ENCODE results near the gene RAP1A.
"Not testable (repeated sequence)": the region's sequence is repeated elsewhere in the genome, so short reads cannot be mapped to it uniquely, and the experiment has no call there.

Gene RAP1A

DNA sequence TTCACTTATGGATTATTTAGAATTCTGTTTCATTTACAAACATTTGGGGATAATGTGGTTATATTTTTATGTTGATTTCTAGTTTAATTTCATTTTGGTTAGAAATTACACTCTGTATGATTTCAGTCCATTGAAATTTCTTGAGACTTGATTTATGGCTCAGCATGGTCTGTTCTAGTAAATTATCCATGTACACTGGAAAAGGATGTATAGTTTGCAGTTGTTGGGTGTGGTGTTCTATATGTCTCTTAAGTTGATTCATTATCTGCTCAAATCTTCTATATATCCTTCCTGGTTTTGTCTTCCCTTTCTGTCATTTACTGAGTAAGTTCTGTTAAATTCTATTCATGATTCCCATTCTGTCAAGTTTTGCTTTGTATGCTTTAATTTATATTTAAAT is 52.3 kb downstream of the RAP1A start:
- DNase-seq: no peak

DNA sequence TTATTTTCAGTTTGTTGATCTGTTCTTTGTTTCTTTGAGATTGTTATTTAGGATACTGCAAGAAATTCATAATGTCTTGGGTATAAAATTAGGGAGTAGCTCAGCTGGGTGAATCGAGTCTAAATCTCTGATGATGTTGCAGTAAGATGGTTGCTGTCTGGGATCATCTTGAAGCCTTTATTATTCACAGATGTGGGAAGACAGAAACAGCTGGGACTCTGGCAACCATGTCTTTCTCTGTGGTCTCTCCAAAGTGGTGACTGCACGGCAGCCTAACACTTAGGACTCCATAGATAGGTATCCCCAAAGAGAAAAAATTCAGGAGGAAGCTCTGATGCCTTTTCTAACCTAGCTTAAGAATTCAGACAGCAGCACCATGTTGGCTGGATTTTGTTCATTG is 52.7 kb downstream of the RAP1A start:
- no peak for DNase-seq

DNA sequence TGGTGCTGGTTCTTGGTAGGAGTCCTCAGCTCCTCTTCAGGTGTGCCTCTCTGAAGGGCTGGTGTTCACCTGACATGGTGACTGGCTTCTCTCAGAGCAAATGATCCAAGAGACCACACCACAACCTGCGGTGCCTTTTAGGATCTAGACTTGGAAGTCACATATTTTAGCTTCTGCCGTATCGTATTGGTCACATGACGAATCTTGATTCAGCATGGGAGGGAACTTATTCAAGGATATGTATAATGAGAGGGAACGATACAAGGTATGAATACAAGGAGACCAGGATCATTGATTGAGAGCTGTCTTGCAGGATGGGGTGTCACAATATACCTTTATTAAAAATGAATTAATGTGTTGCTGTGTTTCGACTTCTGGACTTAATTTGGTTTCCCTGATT is 58.0 kb downstream of the RAP1A start:
- DNase-seq: no peak

DNA sequence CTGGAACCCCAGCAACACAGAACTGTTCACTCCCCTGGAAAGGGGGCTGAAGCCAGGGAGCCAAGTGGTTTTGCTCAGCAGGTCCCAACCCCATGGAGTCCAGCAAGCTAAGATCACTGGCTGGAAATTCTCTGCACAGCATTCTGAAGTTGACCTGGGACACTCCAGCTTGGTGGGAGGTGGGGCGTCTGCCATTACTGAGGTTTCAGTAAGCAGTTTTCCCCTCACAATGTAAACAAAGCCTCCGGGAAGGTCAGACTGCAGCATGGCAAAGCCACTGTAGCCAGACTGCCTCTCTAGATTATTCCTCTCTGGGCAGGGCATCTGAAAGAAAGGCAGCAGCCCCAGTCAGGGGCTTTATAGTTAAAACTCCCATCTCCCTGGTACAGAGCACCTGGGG is 60.0 kb downstream of the RAP1A start:
- DNase-seq: no peak

DNA sequence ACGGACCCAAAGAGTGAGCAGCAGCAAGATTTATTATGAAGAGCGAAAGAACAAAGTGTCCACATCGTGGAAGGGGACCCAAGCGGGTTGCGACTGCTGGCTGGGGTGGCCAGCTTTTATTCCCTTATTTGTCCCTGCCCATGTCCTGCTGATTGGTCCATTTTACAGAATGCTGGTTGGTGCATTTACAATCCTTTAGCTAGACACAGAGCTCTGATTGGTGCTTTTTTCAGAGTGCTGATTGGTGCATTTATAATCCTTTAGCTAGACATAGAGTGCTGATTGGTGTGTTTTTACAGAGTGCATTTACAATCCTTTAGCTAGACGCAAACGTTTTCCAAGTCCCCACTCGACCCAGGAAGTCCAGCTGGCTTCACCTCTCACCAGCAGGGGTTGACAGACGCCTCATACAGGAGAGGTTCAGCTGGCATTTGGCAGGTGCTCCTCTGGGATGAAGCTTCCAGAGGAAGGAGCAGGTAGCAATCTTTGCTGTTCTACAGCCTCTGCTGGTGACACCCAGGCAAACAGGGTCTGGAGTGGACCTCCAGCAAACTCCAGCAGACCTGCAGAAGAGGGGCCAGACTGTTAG is 60.7 kb downstream of the RAP1A start:
- not testable (repeated sequence) for DNase-seq

DNA sequence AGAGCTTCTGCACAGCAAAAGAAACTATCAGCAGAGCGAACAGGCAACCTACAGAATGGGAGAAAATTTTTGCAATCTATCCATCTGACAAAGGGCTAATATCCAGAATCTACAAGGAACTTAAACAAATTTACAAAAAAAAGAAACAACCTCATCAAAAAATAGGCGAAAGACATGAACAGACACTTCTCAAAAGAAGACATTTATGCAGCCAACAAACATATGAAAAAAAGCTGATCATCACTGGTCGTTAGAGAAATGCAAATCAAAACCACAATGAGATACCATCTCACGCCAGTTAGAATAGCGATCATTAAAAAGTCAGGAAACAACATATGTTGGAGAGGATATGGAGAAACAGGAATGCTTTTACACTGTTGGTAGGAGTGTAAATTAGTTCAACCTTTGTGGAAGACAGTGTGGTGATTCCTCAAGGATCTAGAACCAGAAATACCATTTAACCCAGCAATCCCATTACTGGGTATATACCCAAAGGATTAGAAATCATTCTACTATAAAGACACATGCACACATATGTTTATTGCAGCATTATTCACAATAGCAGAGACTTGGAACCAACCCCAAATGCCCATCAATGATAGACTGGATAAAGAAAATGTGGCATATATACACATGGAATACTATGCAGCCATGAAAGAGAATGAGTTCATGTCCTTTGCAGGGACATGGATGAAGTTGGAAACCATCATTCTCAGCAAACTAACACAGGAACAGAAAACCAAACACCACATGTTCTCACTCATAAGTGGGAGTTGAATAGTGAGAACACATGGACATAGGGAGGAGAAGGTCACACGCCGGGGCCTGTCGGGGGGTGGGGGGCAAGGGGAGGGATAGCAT is 65.9 kb downstream of the RAP1A start:
- DNase-seq: not testable (repeated sequence)

DNA sequence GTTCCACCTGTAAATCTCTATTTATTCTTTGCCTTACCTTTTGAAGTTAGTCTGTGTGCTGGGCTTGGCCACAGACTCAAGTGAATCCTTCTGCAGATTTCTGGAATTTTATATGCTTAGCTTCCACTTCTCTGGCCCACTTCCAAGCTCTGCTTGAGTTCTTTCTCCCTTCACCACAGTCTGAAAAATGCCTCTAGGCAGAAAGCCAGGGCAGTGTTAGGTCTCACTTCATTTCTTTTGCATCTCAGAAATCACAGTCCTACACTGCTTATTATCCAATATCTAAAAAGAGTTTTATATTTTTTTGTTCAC is 70.7 kb downstream of the RAP1A start:
- DNase-seq: no peak

DNA sequence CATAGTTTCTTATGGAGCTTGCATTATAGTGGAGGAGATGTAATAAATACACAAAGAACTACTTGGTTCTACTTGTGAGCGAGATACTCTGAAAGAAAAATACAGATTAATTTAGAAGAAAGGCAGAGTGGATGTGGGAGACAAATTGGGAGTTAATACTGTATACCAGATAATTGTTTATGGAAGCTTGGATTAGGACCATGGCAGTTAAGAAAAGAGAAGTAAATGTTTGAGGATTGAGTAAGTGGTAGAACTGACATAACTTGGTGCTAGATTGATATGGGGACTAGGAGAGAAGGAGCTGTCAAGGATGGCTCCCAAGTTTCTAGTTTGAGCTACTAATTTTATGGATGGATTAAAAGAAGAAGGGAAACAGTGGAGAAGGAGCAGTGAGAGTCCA is 72.3 kb downstream of the RAP1A start:
- DNase-seq: no peak

DNA sequence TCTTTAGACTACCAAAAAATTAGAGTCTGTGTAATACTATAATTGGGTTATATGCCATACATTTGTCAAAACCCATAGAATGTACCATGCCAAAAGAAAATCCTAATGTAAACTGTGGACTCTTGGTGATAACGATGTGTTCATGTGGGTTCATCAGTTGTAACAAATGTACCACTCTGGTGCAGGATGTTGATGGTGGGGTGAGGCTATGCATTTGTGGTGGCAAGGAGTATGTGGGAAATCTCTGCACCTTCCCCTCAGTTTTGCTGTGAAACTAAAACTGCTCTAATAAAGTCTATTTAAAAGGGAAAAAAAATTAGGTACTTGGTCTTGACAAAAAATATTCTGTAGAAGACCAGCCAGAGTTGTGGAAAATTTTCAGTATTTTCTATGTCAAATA is 76.2 kb downstream of the RAP1A start:
- no peak for DNase-seq

DNA sequence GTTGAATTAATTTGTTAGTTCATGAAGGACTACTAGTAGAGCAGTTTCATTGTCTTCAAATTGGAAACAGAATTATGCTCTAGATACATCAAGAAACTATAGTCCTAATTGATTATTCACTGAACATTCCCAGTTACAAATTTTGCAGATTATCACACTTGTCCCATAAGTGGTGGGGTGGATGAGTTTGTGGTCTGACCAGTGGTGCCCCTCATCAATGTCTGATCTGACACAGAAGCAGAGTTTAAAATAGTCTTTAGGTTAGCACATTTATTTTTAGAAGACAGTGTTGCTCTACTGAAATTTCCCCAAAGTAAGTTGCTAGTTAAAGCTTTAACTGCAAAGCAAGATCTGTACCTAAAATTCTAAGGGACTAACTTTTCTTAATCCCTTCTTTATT is 76.7 kb downstream of the RAP1A start:
- no peak for DNase-seq

DNA sequence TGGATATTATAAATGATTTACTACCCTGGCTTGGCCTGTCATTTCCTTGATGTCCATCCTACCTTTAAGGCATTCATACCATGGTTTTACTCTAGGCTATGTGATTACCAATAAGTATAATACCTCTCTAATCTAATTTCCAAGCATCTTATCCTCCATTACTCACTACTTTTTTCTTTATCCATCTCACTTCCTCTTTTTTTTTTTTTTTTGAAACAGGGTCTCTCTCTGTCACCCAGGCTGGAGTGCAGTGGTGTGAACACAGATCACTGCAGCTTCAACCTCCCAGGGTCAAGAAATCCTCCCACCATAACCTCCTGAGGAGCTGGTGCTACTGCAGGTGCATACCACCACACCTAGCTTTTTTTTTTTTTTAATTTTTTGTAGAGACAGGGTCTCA is 79.7 kb downstream of the RAP1A start:
- DNase-seq: no peak

DNA sequence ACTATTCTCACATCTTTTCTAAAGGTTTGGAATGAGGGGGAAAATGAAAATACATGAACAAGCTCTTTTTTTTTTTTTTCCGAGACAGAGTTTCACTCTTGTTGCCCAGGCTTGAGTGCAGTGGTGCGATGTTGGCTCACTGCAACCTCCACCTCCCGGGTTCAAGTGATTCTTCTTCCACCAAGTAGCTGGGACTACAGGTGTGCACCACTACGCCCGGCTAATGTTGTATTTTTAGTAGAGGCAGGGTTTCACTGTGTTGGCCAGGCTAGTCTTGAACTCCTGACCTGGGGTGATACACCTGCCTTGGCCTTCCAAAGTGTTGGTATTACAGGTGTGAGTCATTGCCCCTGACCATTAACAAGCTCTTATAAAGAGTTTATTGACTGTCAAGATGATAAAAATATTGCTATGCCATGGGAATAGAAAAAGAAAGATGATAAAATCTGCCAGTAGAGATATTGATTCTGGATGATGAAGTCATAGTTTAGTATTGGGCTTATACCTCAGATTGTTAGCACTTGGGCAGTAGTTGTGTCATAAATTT is 83.0 kb downstream of the RAP1A start:
- DNase-seq: no peak

DNA sequence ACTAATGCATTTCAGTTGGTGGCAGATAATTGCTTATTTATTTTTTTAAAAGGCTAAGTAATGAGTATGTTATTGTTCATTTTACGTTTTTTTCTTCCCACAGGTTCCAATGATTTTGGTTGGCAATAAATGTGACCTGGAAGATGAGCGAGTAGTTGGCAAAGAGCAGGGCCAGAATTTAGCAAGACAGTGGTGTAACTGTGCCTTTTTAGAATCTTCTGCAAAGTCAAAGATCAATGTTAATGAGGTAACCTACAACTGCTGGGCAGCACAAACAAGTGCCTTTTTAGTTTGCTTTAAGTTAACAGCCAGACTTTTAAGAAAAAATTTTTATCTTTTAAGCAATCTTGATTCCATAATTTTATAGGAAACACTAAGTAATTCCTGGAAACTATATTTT is 84.7 kb downstream of the RAP1A start:
- DNase-seq: no peak

DNA sequence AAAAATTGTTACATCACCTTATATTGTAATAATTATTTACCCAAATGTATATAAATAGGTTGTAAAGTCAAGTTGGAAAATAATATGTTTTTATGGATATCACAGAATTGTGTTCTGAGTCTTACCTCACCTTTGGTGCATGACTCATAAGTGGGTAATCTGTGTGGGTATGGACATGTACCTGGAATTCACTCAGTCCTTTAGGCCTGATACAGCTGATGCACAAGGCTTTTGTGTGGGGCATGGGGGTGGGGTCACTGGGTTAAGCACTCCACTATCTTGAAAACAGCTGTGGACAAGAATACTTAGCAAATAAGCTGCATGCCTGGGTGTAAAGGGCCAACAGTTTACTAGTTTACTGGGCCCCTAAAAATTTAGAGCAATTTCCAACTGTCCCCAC is 85.2 kb downstream of the RAP1A start:
- no peak for DNase-seq

DNA sequence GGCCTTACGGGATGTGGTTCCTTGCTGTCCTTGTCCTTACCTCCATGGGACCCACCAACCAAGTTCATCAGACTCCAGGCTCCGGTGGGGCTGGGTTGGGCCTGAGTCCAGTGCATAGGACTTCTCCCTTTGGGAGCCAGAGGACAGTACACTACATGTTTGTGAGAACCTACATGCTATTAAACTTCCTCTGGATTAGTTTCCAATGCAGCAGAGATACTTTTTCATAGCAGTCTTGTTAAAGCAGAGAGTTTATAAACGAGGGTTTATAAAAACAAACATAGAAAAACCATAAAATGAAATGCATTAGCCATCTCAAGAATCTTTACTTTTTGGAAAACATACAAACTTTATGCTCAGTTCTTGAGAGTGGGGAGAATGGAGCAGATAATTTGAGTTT is 86.3 kb downstream of the RAP1A start:
- no peak for DNase-seq

DNA sequence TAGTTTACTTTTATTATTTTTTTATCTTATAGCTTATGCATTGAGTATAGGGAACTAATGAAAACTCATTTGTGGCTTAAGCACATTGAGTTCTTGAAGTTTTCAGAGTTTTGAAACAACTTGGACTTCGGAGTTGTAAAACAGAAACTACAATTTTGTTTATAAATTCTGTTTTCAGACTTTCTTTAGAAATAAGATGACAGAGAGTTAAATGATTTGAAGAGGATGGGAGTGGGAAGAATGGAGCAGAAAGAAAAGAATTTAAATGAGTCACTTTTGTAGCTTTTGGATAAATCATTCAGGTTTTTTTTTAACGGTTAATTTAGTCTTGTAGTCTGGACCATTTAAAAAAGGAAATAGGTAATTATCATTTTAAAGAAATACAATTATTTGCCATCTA is 87.3 kb downstream of the RAP1A start:
- no peak for DNase-seq

DNA sequence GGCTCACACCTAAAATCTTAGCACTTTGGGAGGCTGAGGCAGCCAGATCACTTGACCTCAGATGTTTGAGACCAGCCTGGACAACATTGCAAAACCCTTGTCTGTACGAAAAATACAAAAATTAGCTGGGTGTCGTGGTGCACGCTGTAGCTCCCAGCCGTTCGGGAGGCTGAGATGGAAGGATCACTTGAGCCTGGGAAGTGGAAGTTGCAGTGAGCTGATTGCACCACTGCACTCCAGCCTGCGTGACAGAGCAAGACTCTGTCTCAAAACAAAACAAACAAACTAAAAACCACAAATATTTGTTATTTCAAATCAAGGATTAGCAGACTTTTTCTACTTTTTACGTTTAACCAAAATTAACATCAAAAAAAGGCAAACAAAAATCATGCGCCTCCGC is 88.3 kb downstream of the RAP1A start:
- DNase-seq: no peak

DNA sequence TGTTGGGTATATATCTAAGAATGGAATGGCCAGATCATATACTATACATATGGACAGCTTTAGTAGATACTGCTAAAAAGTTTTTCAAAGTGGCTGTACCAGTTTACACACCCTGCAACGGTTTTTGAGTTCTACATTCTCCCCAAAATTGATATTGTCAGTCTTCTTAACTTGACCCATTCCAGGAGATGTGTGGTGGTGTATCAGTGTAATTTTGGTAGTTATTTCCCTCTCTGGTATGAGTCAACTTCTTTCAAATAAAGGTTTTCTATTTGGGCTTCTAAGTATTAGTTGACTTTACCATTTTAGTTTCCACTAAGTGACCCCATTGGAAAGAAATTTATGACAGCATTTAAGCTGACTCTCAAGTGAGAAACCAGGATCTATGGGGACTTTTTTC is 90.4 kb downstream of the RAP1A start:
- DNase-seq: no peak

DNA sequence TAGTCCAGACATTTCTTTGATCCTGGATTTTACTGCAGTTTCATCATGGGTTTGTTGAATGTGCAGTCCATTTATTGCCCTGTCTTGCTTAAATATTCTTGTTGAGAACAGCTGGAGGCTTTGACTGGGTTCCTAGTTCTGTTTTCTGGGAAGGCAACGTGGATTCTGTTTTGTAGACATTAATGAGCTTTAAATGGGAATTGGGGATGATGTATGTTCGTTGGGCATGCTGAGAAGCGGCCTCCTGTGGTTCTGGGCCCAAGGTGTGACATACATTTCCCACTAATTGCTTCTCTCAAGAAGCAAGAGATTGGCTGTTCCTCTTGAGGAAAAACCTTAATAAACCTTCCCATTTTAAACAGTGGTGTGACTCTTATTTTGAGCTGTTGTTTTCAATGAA is 96.7 kb downstream of the RAP1A start:
- no peak for DNase-seq

DNA sequence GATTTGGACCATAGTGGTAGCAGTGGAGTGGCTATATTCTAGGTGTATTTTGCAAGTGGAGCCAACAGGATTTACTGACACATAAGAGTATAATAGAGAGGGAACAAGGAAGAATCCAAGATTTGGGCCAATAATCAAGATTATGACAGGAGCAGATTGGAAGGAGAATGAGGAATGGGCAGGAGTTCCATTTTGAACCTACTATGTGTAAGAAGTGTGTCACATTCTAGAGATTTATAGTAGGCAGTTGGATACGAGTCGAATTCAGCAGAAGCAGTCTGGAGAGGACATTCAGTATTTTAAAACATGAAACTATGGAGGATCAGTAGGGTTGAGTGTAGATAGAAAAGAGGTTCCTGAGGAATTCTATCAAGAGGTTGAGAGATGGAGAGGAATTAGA is 97.9 kb downstream of the RAP1A start:
- no peak for DNase-seq

DNA sequence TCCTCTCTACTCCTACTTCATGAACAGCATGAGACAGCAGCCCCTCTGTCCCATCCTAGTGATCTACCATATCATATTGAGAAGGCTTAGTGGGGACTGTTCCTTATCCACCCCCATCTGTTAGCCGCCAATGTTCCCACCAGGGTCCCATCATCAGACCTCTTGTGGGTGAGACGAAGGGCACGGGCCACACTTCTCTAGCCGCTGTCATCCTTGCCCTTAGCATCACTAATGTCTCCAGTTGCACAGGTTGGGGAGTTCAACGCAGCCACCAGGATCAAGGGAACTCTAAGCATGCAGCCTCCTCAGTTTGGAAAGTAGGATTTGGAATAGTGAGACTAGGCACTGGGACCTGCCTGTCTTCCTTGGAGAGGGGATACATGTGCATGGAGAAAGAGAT is 99.5 kb downstream of the RAP1A start:
- no peak for DNase-seq

DNA sequence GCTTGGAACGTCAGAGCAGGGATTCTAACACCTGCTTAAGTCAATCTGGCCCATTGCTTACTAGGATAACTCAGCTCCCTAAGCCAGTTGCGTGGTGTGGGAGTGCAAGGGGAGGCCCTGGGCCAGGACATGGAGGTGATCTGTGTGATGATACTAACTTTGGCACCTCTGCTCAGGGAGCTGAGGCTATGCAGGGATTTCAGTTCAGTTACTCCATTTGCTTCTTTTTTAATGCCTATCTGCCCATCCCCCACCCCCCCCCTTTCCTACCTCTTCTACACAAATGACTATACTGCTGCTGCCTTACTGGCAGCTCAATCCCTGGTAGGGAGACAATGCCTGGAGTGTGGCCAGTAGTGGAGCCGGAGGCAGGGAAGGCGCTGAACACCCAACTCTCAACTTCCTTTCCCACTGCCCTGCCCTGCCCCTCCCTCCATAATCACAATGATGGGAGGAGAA is 100.1 kb downstream of the RAP1A start:
- DNase-seq: no peak

DNA sequence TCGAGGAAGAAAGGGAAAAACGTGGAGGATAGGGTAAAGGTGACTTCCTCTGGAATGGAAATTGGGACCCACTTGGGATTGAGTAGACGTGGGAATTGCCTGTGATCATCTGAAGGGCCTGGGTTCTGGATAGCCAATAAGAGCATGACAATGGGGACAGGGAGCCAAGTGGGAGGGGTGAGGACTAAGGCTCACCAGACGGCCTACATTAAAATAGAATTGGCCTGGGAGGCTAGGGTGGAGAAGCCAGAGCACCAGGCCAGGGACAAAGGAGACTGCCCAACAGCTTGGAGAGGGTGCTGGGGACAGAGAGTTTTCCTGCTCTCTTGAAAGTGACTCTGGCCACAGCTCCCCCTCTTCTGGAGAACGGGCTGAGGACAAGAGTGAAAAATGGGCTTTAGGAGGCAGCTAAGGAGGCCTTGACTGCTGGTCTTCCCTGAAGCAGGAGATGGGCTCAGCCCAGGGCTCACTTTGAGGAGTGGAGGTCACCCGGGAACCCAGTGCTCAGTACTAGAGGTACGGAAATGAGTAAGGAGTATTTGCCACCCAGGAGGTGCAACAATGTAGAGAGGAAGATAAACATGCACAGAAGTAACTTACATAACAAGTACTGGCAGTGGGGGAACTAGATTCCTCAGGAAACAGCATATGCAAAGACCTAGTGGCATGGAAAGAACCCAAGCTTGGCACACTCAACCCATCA is 100.8 kb downstream of the RAP1A start:
- no peak for DNase-seq

Data from stimulated activated CD4-positive, alpha-beta T cell treated with anti-CD3 and anti-CD28 coated beads, Interleukin-4, amount 100 ng/mL, for 1 hour (primary cell).